GM23338 (cell line): Measurements from ENCODE around the gene CIT. TPM values are rescaled to one million over a fixed set of nuclear protein-coding genes. Genes with fewer than 3 reads are reported as not detected.

Experiments used
- ATAC-seq: fragments of 200-7000 bp; cut with Tn5 transposase; 3 replicates; pipeline ENCODE4 v1.9.1; 2020
- DNase-seq: peaks from one replicate; pipeline ENCODE4 v3.0.0-alpha.2; 2015; ENCODE audit warnings: low spot score
- H2AFZ ChIP-seq: fragments of 200-600 bp; sonication (generic); 2 replicates; pipeline ENCODE4 v1.8.0; 2016; ENCODE audit warnings: antibody characterized with exemption, mild to moderate bottlenecking, moderate library complexity
- H3F3A ChIP-seq: fragments of 200-600 bp; sonication (generic); replicated peaks from 2 replicates; pipeline ENCODE4 v1.8.0; 2017; ENCODE audit warnings: antibody characterized with exemption, mixed run types, low read depth
- H3K27ac ChIP-seq: fragments of 200-600 bp; sonication (generic); 2 replicates; pipeline ENCODE4 v1.6.1; 2016; ENCODE audit warnings: low read depth
- H3K27me3 ChIP-seq: fragments of 200-600 bp; sonication (generic); 2 replicates; pipeline ENCODE4 v1.8.0; 2016; ENCODE audit warnings: mild to moderate bottlenecking, mixed run types, moderate library complexity; ENCODE audit not compliant: insufficient read depth
- H3K36me3 ChIP-seq: fragments of 200-600 bp; sonication (generic); 2 replicates; pipeline ENCODE4 v1.8.0; 2016; ENCODE audit warnings: mild to moderate bottlenecking; ENCODE audit not compliant: insufficient read depth
- H3K4me1 ChIP-seq: fragments of 200-600 bp; sonication (generic); 2 replicates; pipeline ENCODE4 v1.8.0; 2016; ENCODE audit warnings: mild to moderate bottlenecking, moderate library complexity; ENCODE audit not compliant: insufficient read depth
- H3K4me2 ChIP-seq: fragments of 200-600 bp; sonication (generic); 2 replicates; pipeline ENCODE4 v1.7.1; 2017; ENCODE audit warnings: mixed run types
- H3K4me3 ChIP-seq: fragments of 200-600 bp; sonication (generic); 2 replicates; pipeline ENCODE4 v1.6.1; 2016; ENCODE audit warnings: mixed run types
- H3K79me2 ChIP-seq: fragments of 200-600 bp; sonication (generic); replicated peaks from 2 replicates; pipeline ENCODE4 v1.8.0; 2017; ENCODE audit warnings: mild to moderate bottlenecking; ENCODE audit not compliant: insufficient read depth
- H3K9me2 ChIP-seq: fragments of 200-600 bp; sonication (generic); 2 replicates; pipeline ENCODE4 v1.8.0; 2017; ENCODE audit not compliant: insufficient read depth
- H4K20me1 ChIP-seq: fragments of 200-600 bp; sonication (generic); replicated peaks from 2 replicates; pipeline ENCODE4 v1.8.0; 2017; ENCODE audit warnings: mild to moderate bottlenecking; ENCODE audit not compliant: insufficient read depth
- H3K27ac Mint-ChIP-seq: 2 replicates; pipeline ENCODE4 v1.8.0; 2020; ENCODE audit warnings: inconsistent platforms, mild to moderate bottlenecking, moderate library complexity, mixed read lengths
- H3K27me3 Mint-ChIP-seq: 3 replicates; pipeline ENCODE4 v1.8.0; 2022; ENCODE audit warnings: low read depth, mild to moderate bottlenecking, moderate library complexity, mixed read lengths, inconsistent platforms; ENCODE audit not compliant: insufficient read depth, poor library complexity
- H3K36me3 Mint-ChIP-seq: 3 replicates; pipeline ENCODE4 v1.8.0; 2021; ENCODE audit warnings: low read depth, mild to moderate bottlenecking, inconsistent platforms, moderate library complexity, mixed read lengths
- H3K4me1 Mint-ChIP-seq: 3 replicates; pipeline ENCODE4 v1.8.0; 2020; ENCODE audit warnings: mild to moderate bottlenecking, inconsistent platforms, mixed read lengths
- H3K4me3 Mint-ChIP-seq: 3 replicates; pipeline ENCODE4 v1.8.0; 2021; ENCODE audit warnings: moderate library complexity, mild to moderate bottlenecking, inconsistent platforms, mixed read lengths
- H3K9me3 Mint-ChIP-seq: 3 replicates; pipeline ENCODE4 v1.8.0; 2020; ENCODE audit warnings: moderate library complexity, mild to moderate bottlenecking, inconsistent platforms, mixed read lengths
- CREB1 ChIP-seq: fragments of 250-450 bp; sonication (Bioruptor Pico); IDR thresholded peaks from 2 replicates; pipeline ENCODE4 v1.5.0; 2020; ENCODE audit warnings: low read depth, mild to moderate bottlenecking, moderate library complexity
- CTCF ChIP-seq, 2 experiments: fragments of 200-600 bp in 1 of 2; sonication (generic) in 1 of 2; conservative IDR thresholded peaks; 2 replicates each; pipeline versions ENCODE4 v1.5.1 to v1.6.1; 2016 to 2017; ENCODE audit warnings: antibody characterized with exemption in 2 of 2, low read depth in 2 of 2, mild to moderate bottlenecking in 2 of 2, moderate library complexity in 1 of 2
- ETS1 ChIP-seq: IDR thresholded peaks from 2 replicates; pipeline ENCODE4 v1.6.1; 2016; ENCODE audit warnings: antibody characterized with exemption
- EZH2 ChIP-seq: fragments of 200-600 bp; sonication (generic); IDR thresholded peaks from one replicate; pipeline ENCODE4 v1.8.0; 2017; ENCODE audit warnings: antibody characterized with exemption, mild to moderate bottlenecking, low read depth; ENCODE audit not compliant: unreplicated experiment
- EZH2phosphoT487 ChIP-seq: fragments of 200-600 bp; sonication (generic); IDR thresholded peaks from one replicate; pipeline ENCODE4 v1.8.1; 2018; ENCODE audit warnings: antibody characterized with exemption; ENCODE audit not compliant: unreplicated experiment
- JUNB ChIP-seq: IDR thresholded peaks from one replicate; pipeline ENCODE4 v1.6.1; 2016; ENCODE audit warnings: antibody characterized with exemption; ENCODE audit not compliant: unreplicated experiment
- NANOG ChIP-seq: IDR thresholded peaks from 2 replicates; pipeline ENCODE4 v1.6.1; 2016; ENCODE audit warnings: antibody characterized with exemption, borderline replicate concordance
- POLR2AphosphoS5 ChIP-seq: IDR thresholded peaks from 2 replicates; pipeline ENCODE4 v1.6.1; 2016; ENCODE audit warnings: antibody characterized with exemption, low read depth
- REST ChIP-seq: IDR thresholded peaks from one replicate; pipeline ENCODE4 v1.6.1; 2018; ENCODE audit warnings: antibody characterized with exemption; ENCODE audit not compliant: unreplicated experiment
- STAT1 ChIP-seq: IDR thresholded peaks from one replicate; pipeline ENCODE4 v1.6.1; 2016; ENCODE audit warnings: antibody characterized with exemption; ENCODE audit not compliant: unreplicated experiment
- ZNF114 ChIP-seq: fragments of 250-450 bp; sonication (Bioruptor Pico); IDR thresholded peaks from 2 replicates; pipeline ENCODE4 v1.5.0; 2020; ENCODE audit warnings: mild to moderate bottlenecking, moderate library complexity
- ZNF331 ChIP-seq: fragments of 250-450 bp; sonication (Bioruptor Pico); IDR thresholded peaks from 2 replicates; pipeline ENCODE4 v1.5.0; 2020; ENCODE audit warnings: low read depth, mild to moderate bottlenecking, moderate library complexity
- ZNF462 ChIP-seq: fragments of 250-450 bp; sonication (Bioruptor Pico); IDR thresholded peaks from 2 replicates; pipeline ENCODE4 v1.5.0; 2020; ENCODE audit warnings: mild to moderate bottlenecking, moderate library complexity
- polyA plus RNA-seq: library from polyadenylated mRNA; unstranded; fragments of >200 nt; fragmentation: Nextera tagmentation; extraction: Ambion mirVana; gene quantifications from 2 replicates; pipeline ENCODE4 v1.2.1, GENCODE V29; 2016
- total RNA-seq: library from RNA; depleted of rRNA; stranded (reverse); fragments of >200 nt; shearing (Covaris generic); gene quantifications from 2 replicates; pipeline ENCODE4 v1.2.3, GENCODE V29; 2014

CIT gene
- total and polyA plus RNA-seq, 2 experiments from 2014 or later = 9.7 to 47.8 TPM

- Histone ChIP-seq H3K4me3 (no peak overlapping the region), H4K20me1 (no peaks in the 10 kb centered on the region; the same call in 1 of the 2 replicates), H3K27ac (no peak overlapping the region), H3K79me2 (no peaks in the 10 kb centered on the region), H3K9me2 (no peaks in the 10 kb centered on the region), H3K36me3 (peaks cover 11% of the 10 kb centered on the region), H3K4me1 (no peaks in the 10 kb centered on the region), H3F3A (no peaks in the 10 kb centered on the region), H2AFZ (no peak overlapping the region), H3K4me2 (no peak overlapping the region), H3K27me3 (no peaks in the 10 kb centered on the region)
- no peaks in the 10 kb centered on the region for H3K4me1 Mint-ChIP-seq
- ATAC-seq = no peak
- peaks cover 66% of the 10 kb centered on the region for H3K36me3 Mint-ChIP-seq
- H3K4me3 Mint-ChIP-seq = no peak overlapping the region
- no peak for TF ChIP-seq EZH2
- TF ChIP-seq NANOG = no peak
- TF ChIP-seq ETS1 = no peak
- TF ChIP-seq ZNF331 (CRISPR knock-in tag) = no peak
- TF ChIP-seq CTCF (conservative IDR thresholded peaks at IDR 0.05; ENCODE audit: low read depth in 2 of 2) = no peak
- TF ChIP-seq JUNB = no peak
- no peak for TF ChIP-seq EZH2phosphoT487
- TF ChIP-seq REST = no peak
- no peak for TF ChIP-seq CREB1
- no peak for TF ChIP-seq POLR2AphosphoS5
- TF ChIP-seq STAT1 = no peak
- TF ChIP-seq ZNF114 (CRISPR knock-in tag) = no peak
- no peak for TF ChIP-seq ZNF462 (CRISPR knock-in tag)
- DNase-seq = no peak
- no peaks in the 10 kb centered on the region for H3K27me3 Mint-ChIP-seq
- no peak overlapping the region for H3K27ac Mint-ChIP-seq
- H3K9me3 Mint-ChIP-seq = no peaks in the 10 kb centered on the region
Measured at GRCh38 chr12:119762619-119763018, 114.5 kb downstream of the CIT start.
